ENCODE measurements around the gene ATG4C. TPM values are rescaled to one million over a fixed set of nuclear protein-coding genes. Genes with fewer than 3 reads are reported as not detected.

Gene ATG4C
- total and polyA plus RNA-seq, 2 donors (not counting 3 experiments of a cell fraction or from before 2014, with no cell fraction given): 2.8 to 11.8 TPM

- no TSS peak for BruUV-seq (replicated peaks)
- DNase-seq (ENCODE audit: low read depth, low spot score): no peak
- ChIA-PET CTCF (no interaction called here), POLR2A (no interaction called here)
- H3K9me3 ChIP-seq (replicated peaks; ENCODE audit: control insufficient read depth, insufficient read depth, low read length): no peaks in the 10 kb centered on the region
- no peak overlapping the region for H3K4me2 ChIP-seq (ENCODE audit: insufficient read depth, low read length)
- dilution Hi-C loops (cut with MboI; ENCODE audit: extremely low pct_ligation_motif_present, low sequenced_read_pairs) (no loop called here), intact Hi-C loops (cut with micrococcal nuclease) (no loop called here)
- no peak overlapping the region for H3K4me3 ChIP-seq (replicated peaks in 1 of 3; ENCODE audit: insufficient read depth in 1 of 3, low read depth in 1 of 3, low read length in 3 of 3)
- no peak for FAIRE-seq
- no peaks in the 10 kb centered on the region for H3K79me2 ChIP-seq (ENCODE audit: control insufficient read depth, insufficient read depth, low read length)
- TF ChIP-seq GATA2 (IDR thresholded peaks at IDR 0.05; ENCODE audit: insufficient read depth, insufficient read length, low read depth, low read length): no peak
- TF ChIP-seq POLR2A (IDR thresholded peaks at IDR 0.05; ENCODE audit: low read depth, low read length): no peak
- TF ChIP-seq, protein P1, sequence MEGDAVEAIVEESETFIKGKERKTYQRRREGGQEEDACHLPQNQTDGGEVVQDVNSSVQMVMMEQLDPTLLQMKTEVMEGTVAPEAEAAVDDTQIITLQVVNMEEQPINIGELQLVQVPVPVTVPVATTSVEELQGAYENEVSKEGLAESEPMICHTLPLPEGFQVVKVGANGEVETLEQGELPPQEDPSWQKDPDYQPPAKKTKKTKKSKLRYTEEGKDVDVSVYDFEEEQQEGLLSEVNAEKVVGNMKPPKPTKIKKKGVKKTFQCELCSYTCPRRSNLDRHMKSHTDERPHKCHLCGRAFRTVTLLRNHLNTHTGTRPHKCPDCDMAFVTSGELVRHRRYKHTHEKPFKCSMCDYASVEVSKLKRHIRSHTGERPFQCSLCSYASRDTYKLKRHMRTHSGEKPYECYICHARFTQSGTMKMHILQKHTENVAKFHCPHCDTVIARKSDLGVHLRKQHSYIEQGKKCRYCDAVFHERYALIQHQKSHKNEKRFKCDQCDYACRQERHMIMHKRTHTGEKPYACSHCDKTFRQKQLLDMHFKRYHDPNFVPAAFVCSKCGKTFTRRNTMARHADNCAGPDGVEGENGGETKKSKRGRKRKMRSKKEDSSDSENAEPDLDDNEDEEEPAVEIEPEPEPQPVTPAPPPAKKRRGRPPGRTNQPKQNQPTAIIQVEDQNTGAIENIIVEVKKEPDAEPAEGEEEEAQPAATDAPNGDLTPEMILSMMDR (IDR thresholded peaks at IDR 0.05; ENCODE audit: extremely low read depth in 1 of 2, insufficient read depth in 1 of 2, low read depth in 1 of 2, low read length in 2 of 2): no peak
- TF ChIP-seq, protein P2, sequence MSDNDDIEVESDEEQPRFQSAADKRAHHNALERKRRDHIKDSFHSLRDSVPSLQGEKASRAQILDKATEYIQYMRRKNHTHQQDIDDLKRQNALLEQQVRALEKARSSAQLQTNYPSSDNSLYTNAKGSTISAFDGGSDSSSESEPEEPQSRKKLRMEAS (IDR thresholded peaks at IDR 0.05; ENCODE audit: insufficient read depth, insufficient read length): no peak
- no peak for TF ChIP-seq JUN (IDR thresholded peaks at IDR 0.05; ENCODE audit: borderline replicate concordance, insufficient read depth, insufficient read length, low read depth)
- TF ChIP-seq MYC (IDR thresholded peaks at IDR 0.05; ENCODE audit: low read depth, low read length): no peak
- TF ChIP-seq FOS (IDR thresholded peaks at IDR 0.05; ENCODE audit: borderline replicate concordance, insufficient read depth, low read length): no peak
- no peak for TF ChIP-seq EZH2 (IDR thresholded peaks at IDR 0.05; ENCODE audit: borderline replicate concordance, low read depth, low read length, severe bottlenecking)
- TF ChIP-seq POLR2AphosphoS5 (IDR thresholded peaks at IDR 0.05; ENCODE audit: insufficient read depth, low read depth, low read length): no peak
- no peak overlapping the region for H3K9ac ChIP-seq (replicated peaks; ENCODE audit: extremely low read depth, insufficient read depth, low read length)
- no peaks in the 10 kb centered on the region for H3K36me3 ChIP-seq (ENCODE audit: control insufficient read depth in 2 of 2, extremely low read depth in 1 of 2, insufficient read depth in 2 of 2, low read length in 2 of 2)
- peaks cover 0 to 7% of the 10 kb centered on the region in 2 experiments for H3K27me3 ChIP-seq (ENCODE audit: control insufficient read depth in 2 of 2, insufficient read depth in 2 of 2, low read length in 2 of 2)
- peaks cover 2% of the 10 kb centered on the region for H4K20me1 ChIP-seq (replicated peaks; ENCODE audit: control insufficient read depth, extremely low read depth, insufficient read depth, low read length)
- H3K27ac ChIP-seq (ENCODE audit: insufficient read depth, low read depth, low read length): no peak overlapping the region
- H3K9me1 ChIP-seq (replicated peaks; ENCODE audit: control insufficient read depth, extremely low read depth, insufficient read depth, low read length): no peaks in the 10 kb centered on the region
- no peaks in the 10 kb centered on the region for H3K4me1 ChIP-seq (ENCODE audit: control insufficient read depth, extremely low read depth, insufficient read depth, low read length)
- no peak overlapping the region for H2AFZ ChIP-seq (ENCODE audit: low read depth, low read length)
Measured at GRCh38 chr1:62900566-62900965, 116.6 kb downstream of the ATG4C start.
